ENCODE measurements around the gene PABPN1.
A peak's percentile ranks its signal among the peaks of the same experiment; 100 is the strongest.
"Not testable (repeated sequence)": the region's sequence is repeated elsewhere in the genome, so short reads cannot be mapped to it uniquely, and the experiment has no call there.

Gene PABPN1

DNA sequence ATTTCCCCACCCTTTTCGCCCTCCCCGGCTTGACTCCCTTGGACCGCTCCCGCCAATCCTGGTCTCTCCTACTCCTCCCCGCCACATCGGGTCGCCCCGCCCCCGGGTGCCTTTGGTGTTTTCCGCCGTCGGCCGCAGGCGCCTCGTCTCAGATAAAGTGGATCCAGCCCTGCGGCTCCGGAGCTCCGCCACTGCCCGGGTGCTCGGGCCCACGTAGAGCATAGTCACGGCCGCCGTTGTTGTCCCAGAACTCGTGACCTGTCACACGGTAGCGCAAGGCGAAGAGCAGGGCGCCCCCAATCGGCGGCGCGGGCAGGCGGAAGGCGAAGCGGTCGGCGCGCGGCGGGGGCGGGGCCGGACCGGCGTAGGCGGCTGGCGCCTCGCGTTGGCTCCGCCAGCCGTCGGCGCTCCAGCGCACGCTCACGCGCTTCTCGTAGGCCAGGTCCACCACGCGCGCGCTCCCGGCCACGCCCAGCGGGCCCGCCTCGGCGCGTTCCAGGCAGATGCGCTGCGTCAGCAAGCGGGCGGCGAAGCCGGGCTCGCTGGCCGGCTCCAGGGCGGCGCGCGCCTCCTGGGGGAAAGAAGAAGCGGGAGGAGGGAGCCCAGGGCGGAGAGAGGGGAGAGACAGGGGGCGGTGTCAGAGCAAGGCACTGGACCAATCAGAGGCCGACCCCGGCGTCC, 19.8 kb upstream of the PABPN1 start:
- peak; percentile 93 for DNase-seq (ENCODE audit: low read depth in 2 of 2)

GRCh38 chr14:23301969-23302289, 19.3 kb upstream of the PABPN1 start:
- DNase-seq (ENCODE audit: low read depth in 2 of 2): no peak

DNA sequence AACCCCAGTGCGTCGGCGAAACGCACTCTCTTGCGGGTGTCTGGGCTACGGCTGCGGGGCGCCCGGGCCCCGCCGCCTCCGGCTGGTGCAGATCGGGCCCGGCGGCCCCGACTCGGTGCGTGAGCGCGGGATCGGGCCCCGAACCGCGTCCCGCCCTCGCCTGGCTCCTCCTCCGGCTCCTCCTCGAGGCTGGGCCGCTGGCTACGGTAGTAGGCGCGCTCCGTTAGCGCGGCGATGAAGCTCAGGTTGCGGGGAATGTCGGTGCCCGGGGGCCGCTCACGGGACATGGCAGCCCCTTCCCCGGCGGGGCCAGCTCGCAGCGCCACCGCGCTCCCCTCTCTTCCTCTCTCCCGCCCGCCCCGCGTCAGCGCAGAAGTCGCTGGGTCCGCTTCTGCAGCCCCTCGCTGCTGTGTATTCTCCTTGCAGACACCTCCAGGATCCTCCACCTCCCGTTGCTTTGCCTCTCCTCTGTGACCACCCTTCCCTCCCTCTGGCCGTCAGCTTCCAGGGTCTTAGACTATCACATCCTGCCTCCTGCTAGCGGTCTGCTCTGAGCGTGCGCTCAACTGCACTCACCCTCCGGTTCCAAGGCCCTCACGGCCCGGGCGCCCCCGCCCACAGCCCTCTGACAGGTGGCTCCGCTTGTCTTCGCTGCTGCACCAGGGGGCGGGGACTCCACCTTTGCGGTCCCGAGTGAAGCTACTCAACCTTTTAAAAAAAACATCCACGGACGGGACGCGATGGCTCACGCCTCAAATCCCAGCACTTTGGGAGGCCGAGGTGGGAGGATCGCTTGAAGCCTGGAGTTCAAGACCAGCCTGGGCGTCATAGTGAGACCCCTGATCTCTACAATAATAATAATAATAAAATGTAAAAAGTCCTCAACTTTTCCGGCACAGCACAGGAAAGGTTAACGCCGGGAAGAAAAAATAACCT, 18.7 kb upstream of the PABPN1 start, which contains the start of gene PPP1R3E:
TSS of gene PPP1R3E (minus strand) at position 570 of the 936 bp plus-strand sequence. CDS start at position 287, 283 bp downstream.
- peak; percentile 70 to 83 for DNase-seq (ENCODE audit: low read depth in 2 of 2)

DNA sequence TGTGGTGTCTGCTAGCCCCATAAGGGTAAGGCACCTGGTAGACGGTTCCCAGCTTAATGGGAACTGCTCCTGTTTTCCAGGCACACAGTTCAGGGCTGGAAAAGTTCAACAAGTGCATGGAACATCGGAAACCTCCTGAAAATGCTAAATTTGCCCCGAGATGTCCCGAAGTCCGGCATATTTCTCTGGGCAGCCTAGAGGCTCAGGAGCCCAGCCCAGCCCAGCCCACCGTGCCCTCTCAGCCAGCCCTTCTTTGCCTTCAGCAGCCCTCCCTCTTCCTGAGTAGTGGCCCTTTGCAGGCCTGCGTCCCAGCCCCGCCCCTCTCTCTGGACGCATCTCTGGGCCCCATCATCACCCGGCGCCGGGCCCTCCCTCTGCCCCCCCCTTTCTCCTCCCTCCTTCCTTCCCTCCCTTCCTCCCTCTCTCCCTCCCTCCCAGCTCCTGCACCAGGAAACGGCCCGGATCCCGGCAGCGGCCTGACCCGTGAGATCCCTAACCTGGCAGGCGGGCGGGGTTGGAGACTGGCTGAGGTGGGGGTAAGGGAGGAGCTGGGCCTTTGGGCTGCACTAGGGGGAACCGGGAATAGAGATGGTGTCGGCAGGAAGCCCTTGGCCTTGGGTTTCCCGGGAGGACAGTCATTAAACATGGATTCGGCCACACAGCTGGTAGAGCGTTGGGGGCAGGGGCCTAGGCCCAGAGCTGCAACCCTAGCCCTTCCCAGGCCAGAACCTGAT, 14.7 kb upstream of the PABPN1 start, which contains the start of gene BCL2L2:
TSS of gene BCL2L2 (plus strand) at position 422 of the 734 bp plus-strand sequence. CDS start 935 bp downstream, outside the sequence.
- DNase-seq (ENCODE audit: low read depth in 2 of 2): no peak

DNA sequence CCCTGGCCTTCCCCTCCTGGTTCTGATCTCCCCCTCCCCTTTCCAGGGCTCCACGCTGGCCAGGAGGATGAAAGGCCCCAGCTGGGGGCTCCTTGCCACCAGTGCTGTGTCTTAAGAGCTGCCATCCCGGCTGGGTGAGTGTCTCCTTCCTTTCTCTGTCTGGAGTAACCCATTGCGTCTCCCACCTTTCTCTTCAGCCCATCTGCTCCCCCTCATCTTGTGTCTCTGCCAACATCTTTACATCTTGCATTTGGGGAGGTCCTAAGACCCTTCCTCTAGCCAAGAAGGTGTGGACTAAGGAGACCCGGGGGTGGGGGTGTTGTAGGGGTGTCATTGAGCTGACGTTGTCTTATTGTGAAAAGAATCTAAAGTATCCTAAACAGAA, 14.1 kb upstream of the PABPN1 start:
- DNase-seq (ENCODE audit: low read depth in 2 of 2): no peak

GRCh38 chr14:23307687-23308644, 13.3 kb upstream of the PABPN1 start:
- no peak for DNase-seq (ENCODE audit: low read depth in 2 of 2)

GRCh38 chr14:23308721-23309445, 12.4 kb upstream of the PABPN1 start:
- DNase-seq (ENCODE audit: low read depth in 2 of 2): no peak

GRCh38 chr14:23310546-23310945, 10.7 kb upstream of the PABPN1 start:
- DNase-seq (ENCODE audit: low read depth in 2 of 2): no peak

DNA sequence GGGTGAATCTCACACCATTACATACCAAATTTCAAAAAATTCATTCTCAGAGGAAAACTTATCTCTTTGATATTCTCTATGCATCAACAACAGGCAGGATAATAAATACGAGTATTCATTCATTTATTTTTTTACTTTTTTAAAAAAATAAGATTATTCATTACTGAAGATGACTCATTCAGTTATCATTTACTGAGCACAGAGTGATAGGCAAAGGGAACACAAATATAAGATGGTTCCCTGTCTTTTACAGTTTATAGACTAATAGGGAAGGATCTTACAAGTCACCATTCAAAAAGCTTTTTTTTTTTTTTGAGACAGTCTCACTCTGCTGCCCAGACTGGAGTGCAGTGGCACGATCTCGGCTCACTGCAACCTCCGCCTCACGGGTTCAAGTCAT, 5.0 kb upstream of the PABPN1 start:
- no peak for DNase-seq (ENCODE audit: low read depth in 2 of 2)

DNA sequence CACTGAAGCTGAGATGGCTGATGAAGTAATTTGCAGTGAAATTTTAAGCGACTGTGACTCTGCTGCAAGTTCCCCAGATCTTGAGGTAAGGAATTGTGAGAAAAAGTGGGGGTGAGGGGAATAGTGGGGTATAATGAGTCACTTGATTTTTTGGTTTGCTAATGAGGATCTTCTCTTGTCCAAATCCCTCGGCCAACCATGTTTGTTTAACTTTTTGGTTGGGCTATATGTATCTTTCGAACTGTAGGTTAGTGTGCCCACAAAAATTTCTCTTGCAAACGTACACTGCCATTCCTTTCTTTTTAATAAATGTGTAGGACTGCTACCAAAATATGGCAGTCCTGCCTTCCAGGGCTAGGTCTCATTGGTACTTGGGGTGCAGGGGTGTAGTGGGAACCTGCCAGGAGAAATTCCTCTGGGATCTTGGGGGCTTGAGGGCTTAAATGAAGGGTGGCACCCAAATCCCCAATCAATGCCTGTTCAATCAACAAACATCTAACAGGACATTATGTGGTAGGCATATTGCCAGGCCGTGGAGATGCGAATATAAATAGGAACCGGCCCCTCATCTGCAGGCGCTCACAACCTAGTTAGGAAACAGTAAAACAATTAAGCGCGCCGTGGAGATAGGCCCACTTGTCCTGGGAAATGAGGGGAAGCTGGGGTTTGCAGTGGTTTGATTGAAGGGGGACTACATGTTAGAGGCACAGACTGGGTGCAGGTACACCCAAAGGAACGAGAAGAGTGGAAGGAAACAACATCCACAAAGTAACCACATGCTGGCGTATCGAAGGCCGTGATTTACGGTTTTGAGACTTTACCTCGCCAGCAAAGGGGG, 1.3 kb upstream of the PABPN1 start:
- DNase-seq (ENCODE audit: low read depth in 2 of 2): no peak

DNA sequence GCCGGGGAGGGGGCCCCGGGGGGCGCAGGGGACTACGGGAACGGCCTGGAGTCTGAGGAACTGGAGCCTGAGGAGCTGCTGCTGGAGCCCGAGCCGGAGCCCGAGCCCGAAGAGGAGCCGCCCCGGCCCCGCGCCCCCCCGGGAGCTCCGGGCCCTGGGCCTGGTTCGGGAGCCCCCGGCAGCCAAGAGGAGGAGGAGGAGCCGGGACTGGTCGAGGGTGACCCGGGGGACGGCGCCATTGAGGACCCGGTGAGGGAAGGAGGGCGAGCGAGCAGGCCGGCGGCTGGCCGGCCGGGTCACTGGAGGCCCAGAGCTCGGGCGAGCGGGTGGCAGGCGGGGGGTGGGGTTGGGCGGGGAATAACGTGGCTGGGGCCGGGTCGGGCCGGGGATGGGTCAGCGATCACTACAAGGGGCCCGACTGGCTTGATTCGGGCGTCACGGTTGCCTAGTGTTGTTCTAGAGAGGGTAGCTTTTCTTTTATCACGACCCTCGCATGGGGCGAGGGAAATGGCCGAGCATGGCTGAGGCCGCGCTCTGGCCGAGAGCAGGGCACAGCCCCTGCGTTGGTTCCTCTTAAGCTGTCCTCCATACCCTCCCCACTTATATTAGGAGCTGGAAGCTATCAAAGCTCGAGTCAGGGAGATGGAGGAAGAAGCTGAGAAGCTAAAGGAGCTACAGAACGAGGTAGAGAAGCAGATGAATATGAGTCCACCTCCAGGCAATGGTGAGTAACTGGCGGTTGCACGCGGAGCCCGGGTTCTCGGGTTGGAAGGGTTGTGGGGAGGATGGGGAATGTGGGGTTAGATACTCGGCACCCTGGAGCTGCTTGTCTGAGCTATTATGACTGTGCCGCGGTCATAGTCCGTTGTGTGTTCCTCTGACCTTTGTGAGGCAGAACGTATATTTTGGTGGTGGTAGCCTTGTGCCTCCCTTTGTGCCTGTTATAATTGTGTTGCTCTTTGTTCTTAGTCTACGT, 603 bp downstream of the PABPN1 start:
- DNase-seq (ENCODE audit: low read depth in 2 of 2): peak; percentile 18 to 34

DNA sequence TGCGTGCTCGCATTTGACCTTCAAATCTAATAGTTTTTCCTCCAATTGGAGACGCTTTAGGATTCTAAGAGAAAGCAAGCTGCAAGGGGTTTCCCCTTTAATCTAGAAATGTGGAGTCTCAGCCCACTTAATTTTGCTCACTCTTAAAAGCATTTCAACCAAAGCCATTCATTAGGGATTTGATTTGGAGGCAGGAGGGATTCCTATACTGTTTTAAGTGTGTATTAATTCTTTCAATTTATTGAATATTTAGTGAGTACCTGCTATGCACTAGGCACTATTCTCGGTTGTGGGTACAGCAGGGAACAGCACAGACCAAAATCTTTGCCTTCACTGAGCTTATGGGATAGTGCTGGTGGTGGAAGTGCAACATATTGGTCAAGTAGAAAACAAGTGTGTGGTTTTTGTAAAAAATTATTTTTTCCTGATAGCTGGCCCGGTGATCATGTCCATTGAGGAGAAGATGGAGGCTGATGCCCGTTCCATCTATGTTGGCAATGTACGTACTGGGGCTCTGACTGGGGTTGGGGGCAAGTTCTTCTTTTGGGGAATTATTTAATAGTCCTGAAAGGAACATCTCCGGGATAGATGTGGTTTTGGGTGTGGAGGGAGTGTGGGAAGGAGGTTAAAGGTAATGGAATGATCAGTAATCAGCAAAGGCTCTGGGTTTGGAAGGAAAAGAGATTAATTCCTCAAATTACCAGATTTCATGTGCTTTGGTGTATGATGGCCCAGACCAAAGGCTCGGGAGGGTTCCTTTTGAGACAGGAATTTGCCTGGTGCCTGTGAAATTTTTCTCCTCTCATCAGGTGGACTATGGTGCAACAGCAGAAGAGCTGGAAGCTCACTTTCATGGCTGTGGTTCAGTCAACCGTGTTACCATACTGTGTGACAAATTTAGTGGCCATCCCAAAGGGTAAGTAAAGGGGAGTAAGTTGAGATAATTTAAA, 1.6 kb downstream of the PABPN1 start:
- no peak for DNase-seq (ENCODE audit: low read depth in 2 of 2)

DNA sequence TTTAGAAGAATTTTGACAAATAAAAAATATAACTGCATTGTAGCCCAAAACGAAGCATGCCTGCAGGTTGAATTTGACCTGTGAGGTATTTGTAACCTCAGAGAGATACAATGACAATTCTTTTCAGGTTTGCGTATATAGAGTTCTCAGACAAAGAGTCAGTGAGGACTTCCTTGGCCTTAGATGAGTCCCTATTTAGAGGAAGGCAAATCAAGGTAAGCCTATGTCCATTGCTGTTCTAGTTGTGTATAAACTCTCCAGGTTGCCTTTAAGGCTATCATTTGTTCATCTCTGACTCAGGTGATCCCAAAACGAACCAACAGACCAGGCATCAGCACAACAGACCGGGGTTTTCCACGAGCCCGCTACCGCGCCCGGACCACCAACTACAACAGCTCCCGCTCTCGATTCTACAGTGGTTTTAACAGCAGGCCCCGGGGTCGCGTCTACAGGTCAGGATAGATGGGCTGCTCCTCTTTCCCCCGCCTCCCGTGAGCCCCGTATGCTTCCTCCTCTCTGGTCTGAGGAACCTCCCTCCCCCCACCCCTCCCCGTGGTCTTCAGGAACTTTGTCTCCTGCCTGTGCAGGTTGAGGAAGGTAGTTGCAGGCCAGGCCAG, 2.7 kb downstream of the PABPN1 start:
- no peak for DNase-seq (ENCODE audit: low read depth in 2 of 2)

DNA sequence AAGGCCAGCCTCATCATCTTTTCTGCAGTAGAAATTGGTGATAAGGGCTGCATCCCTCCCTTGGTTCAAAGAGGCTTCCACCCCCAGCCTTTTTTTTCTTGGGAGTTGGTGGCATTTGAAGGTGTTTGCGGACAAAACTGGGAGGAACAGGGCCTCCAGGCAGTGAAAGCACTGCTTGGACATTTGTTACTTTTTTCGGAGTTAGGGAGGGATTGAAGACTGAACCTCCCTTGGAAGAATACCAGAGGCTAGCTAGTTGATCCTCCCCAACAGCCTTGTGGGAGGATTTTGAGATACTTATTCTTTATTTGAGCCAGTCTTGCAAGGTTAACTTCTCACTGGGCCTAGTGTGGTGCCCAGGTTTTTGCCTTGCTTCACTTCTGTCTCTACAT, 3.2 kb downstream of the PABPN1 start:
- no peak for DNase-seq (ENCODE audit: low read depth in 2 of 2)

DNA sequence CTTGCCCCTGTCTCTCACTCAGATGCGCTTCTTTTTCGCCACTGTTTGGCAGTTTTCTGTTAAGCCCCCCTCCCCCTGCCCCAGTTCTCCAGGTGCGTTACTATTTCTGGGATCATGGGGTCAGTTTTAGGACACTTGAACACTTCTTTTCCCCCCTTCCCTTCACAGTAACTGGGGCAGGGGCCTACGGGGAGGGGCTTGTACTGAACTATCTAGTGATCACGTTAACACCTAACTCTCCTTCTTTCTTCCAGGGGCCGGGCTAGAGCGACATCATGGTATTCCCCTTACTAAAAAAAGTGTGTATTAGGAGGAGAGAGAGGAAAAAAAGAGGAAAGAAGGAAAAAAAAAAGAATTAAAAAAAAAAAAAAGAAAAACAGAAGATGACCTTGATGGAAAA, 3.7 kb downstream of the PABPN1 start:
- no peak for DNase-seq (ENCODE audit: low read depth in 2 of 2)

GRCh38 chr14:23325746-23326145, 4.5 kb downstream of the PABPN1 start:
- not testable (repeated sequence) for DNase-seq (ENCODE audit: low read depth in 2 of 2)
